MCF 10A (cell line): ENCODE measurements around the gene SPINK5. TPM values are rescaled to one million over a fixed set of nuclear protein-coding genes. Genes with fewer than 3 reads are reported as not detected.

Experiments
- BruUV-seq: library from RNA; stranded (reverse); fragments of 400-500 nt; replicated peaks from 2 replicates; lab custom pipeline; 2021; lab: Mats Ljungman, UMichigan
- CTCF ChIA-PET: fragments of 300-600 bp; sonication (Branson Sonifier 250); formaldehyde crosslinking; extraction: SDS; loops from one replicate; lab custom pipeline; 2021; ENCODE audit warnings: antibody characterized with exemption, inconsistent platforms; lab: Yijun Ruan, JAX
- POLR2A ChIA-PET: fragments of 300-600, 350-650 bp; sonication (Branson Sonifier 250); formaldehyde crosslinking; extraction: SDS; loops from one replicate; lab custom pipeline; 2020; ENCODE audit warnings: antibody characterized with exemption, inconsistent platforms; lab: Yijun Ruan, JAX
- DNase-seq: peaks from one replicate; pipeline ENCODE4 v3.0.0-alpha.2; 2018; ENCODE audit not compliant: unreplicated experiment
- H3K27ac Mint-ChIP-seq: one replicate; pipeline ENCODE4 v1.8.0; 2022; ENCODE audit warnings: mild to moderate bottlenecking, low read depth, mixed read lengths; ENCODE audit not compliant: unreplicated experiment
- H3K27me3 Mint-ChIP-seq: one replicate; pipeline ENCODE4 v1.8.0; 2022; ENCODE audit warnings: mixed read lengths; ENCODE audit not compliant: insufficient read depth, unreplicated experiment
- H3K36me3 Mint-ChIP-seq: one replicate; pipeline ENCODE4 v1.8.0; 2022; ENCODE audit warnings: mild to moderate bottlenecking, moderate library complexity, mixed read lengths; ENCODE audit not compliant: insufficient read depth, unreplicated experiment
- H3K4me1 Mint-ChIP-seq: one replicate; pipeline ENCODE4 v1.8.0; 2022; ENCODE audit warnings: mixed read lengths; ENCODE audit not compliant: insufficient read depth, unreplicated experiment
- H3K4me3 Mint-ChIP-seq: one replicate; pipeline ENCODE4 v1.8.0; 2022; ENCODE audit warnings: mild to moderate bottlenecking, moderate library complexity, mixed read lengths; ENCODE audit not compliant: unreplicated experiment
- H3K9me3 Mint-ChIP-seq: one replicate; pipeline ENCODE4 v1.8.0; 2022; ENCODE audit warnings: mixed read lengths; ENCODE audit not compliant: unreplicated experiment
- intact Hi-C: fragments of 100-400 bp; cut with micrococcal nuclease; formaldehyde crosslinking; loops from 2 replicates; pipeline ENCODE4 v1.14.1; 2022
- total RNA-seq: library from RNA; stranded (reverse); gene quantifications from 2 replicates; pipeline ENCODE4 v1.2.3, GENCODE V29; 2022
- TF ChIP-seq, protein P1 (sequence below): fragments of 200-600 bp; IDR thresholded peaks from one replicate; pipeline ENCODE4 v1.8.0; 2022; ENCODE audit warnings: antibody characterized with exemption, mild to moderate bottlenecking; ENCODE audit not compliant: unreplicated experiment

SPINK5 gene
- total RNA-seq, 1 experiment from 2014 or later, result 3.1 TPM

DNA sequence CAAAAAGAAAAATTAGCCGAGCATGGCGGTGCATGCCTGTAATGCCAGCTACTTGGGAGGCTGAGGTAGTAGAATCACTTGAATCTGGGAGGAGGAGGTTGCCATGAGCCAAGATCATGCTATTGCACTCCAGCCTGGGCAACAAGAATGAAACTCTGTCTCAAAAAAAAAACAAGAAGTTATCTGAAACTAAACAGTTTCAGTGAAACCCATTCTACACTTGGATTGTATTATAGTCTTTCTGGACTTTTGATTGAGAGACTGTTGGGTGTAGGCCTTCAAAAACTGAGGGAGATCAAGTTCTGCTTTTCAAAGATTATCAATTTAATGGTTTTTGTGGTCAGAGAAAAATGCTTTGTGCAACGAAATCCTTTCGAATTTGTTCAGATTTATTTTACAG, 34.6 kb upstream of the SPINK5 start:
- H3K9me3 Mint-ChIP-seq, result no peaks in the 10 kb centered on the region
- no peak overlapping the region for H3K4me3 Mint-ChIP-seq
- peaks cover 6% of the 10 kb centered on the region for H3K36me3 Mint-ChIP-seq
- H3K27me3 Mint-ChIP-seq, result no peaks in the 10 kb centered on the region
- no peak for DNase-seq
- no peak overlapping the region for H3K27ac Mint-ChIP-seq
- BruUV-seq, result no TSS peak
- TF ChIP-seq, protein P1, sequence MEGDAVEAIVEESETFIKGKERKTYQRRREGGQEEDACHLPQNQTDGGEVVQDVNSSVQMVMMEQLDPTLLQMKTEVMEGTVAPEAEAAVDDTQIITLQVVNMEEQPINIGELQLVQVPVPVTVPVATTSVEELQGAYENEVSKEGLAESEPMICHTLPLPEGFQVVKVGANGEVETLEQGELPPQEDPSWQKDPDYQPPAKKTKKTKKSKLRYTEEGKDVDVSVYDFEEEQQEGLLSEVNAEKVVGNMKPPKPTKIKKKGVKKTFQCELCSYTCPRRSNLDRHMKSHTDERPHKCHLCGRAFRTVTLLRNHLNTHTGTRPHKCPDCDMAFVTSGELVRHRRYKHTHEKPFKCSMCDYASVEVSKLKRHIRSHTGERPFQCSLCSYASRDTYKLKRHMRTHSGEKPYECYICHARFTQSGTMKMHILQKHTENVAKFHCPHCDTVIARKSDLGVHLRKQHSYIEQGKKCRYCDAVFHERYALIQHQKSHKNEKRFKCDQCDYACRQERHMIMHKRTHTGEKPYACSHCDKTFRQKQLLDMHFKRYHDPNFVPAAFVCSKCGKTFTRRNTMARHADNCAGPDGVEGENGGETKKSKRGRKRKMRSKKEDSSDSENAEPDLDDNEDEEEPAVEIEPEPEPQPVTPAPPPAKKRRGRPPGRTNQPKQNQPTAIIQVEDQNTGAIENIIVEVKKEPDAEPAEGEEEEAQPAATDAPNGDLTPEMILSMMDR, result no peak
- H3K4me1 Mint-ChIP-seq, result peaks cover 10% of the 10 kb centered on the region
- POLR2A ChIA-PET, result no interaction called here
- CTCF ChIA-PET, result no interaction called here
- intact Hi-C loops, result no loop called here

DNA sequence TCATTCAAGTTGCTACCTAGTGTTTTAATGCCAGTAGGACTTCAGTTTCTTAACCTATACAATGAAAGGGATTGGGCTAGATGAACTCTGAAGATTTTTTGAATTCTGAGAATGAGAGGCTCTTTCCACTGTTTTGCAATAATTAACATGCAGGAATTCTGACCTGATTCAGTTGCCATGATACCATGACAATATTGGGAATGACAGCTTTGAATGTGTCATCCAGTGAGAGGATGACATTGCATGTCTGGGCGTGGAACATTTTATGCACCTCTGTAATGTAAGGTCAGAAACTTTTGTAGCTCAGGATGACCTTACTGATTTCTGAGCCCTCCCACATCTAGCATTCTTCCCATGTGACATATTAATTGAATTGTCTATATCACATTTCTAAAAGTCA, 30.6 kb upstream of the SPINK5 start:
- BruUV-seq, result no TSS peak
- DNase-seq, result peak; percentile 39
- Mint-ChIP-seq H3K36me3 (peaks cover 6% of the 10 kb centered on the region), H3K27ac (no peak overlapping the region), H3K4me1 (peaks cover 10% of the 10 kb centered on the region), H3K27me3 (no peaks in the 10 kb centered on the region), H3K9me3 (no peaks in the 10 kb centered on the region), H3K4me3 (no peak overlapping the region)
- TF ChIP-seq, protein P1, result no peak
- intact Hi-C loops, result no loop called here
- CTCF ChIA-PET, result interaction anchor here (1.3 kb wide), 2 partner anchors 11 to 19 kb away, joined by 5 to 7 read pairs; no protein-coding TSS in a partner anchor
- POLR2A ChIA-PET, result interaction anchor here (0.7 to 1.3 kb wide), 4 partner anchors 9 to 38 kb away, joined by 3 to 9 read pairs (median 3); no protein-coding TSS in a partner anchor

DNA sequence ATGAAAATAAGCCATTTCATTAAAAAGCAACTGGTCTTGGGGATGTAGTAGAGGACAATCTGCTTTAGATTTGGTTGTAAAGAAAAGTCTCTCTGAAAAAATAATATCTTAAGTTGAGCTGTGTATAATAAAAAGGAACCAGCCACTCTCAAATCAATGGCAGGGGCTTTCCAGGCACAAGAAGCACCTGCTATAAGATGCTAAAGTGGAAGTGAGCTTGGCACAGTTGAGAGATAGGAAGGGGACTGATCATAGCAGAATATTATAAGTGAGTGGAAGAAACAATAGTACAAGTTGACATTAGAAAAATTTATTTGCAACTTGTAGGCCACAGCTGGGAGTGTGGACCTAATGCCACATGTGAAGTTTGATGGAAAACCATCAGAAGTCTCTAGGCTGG, 28.1 kb upstream of the SPINK5 start:
- DNase-seq, result no peak
- ChIA-PET POLR2A (interaction anchor here (0.5 to 1.5 kb wide), 3 partner anchors 9 to 796 kb away, joined by 4 to 5 read pairs (median 5); no protein-coding TSS in a partner anchor), CTCF (interaction anchor here (0.7 to 0.8 kb wide), 2 partner anchors 9 to 1359 kb away, joined by 3 to 4 read pairs; no protein-coding TSS in a partner anchor)
- TF ChIP-seq, protein P1, result no peak
- no peak overlapping the region for H3K4me3 Mint-ChIP-seq
- no peaks in the 10 kb centered on the region for H3K27me3 Mint-ChIP-seq
- intact Hi-C loops, result no loop called here
- H3K27ac Mint-ChIP-seq, result no peak overlapping the region
- peaks cover 10% of the 10 kb centered on the region for H3K4me1 Mint-ChIP-seq
- peaks cover 6% of the 10 kb centered on the region for H3K36me3 Mint-ChIP-seq
- no peaks in the 10 kb centered on the region for H3K9me3 Mint-ChIP-seq
- no TSS peak for BruUV-seq

DNA sequence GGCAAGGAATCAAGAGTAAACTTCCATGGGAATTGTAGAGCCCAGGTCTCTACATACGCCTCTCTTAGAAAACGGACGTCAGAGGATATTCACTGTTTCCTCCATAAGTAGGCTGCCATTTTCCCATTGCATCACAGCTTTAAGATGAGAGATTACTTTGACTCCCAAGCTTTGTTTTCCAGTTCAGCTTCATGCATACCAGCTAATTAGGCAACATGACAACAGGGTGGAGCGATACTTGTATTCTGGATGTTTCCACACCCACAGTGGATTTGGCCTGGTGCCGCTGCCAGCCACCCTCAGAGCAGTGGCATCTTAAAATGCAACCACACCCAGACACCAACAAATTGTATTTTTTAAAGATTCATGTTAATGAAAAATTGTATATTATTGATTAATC, 20.9 kb upstream of the SPINK5 start:
- H3K36me3 Mint-ChIP-seq, result no peaks in the 10 kb centered on the region
- ChIA-PET CTCF (interaction anchor here (0.7 to 1.6 kb wide), 6 partner anchors 9 to 43 kb away, joined by 3 to 5 read pairs (median 3); no protein-coding TSS in a partner anchor), POLR2A (interaction anchor here (0.9 to 1.5 kb wide), 6 partner anchors 9 to 89 kb away, joined by 3 to 9 read pairs (median 3); no protein-coding TSS in a partner anchor)
- BruUV-seq, result no TSS peak
- H3K27ac Mint-ChIP-seq, result no peak overlapping the region
- H3K9me3 Mint-ChIP-seq, result peaks cover 7% of the 10 kb centered on the region
- no peaks in the 10 kb centered on the region for H3K27me3 Mint-ChIP-seq
- intact Hi-C loops, result no loop called here
- DNase-seq, result no peak
- no peak overlapping the region for H3K4me3 Mint-ChIP-seq
- TF ChIP-seq, protein P1, result no peak
- H3K4me1 Mint-ChIP-seq, result no peaks in the 10 kb centered on the region
